NK-92 treated with Interleukin-12 subunit alpha and Interleukin-12 subunit beta, amount 100 ng/mL, for 24 hours (cell line): Measurements from ENCODE around the gene KRTAP10-6.
"Not testable (repeated sequence)": the region's sequence is repeated elsewhere in the genome, so short reads cannot be mapped to it uniquely, and the experiment has no call there.

ENCODE experiments used
- DNase-seq: peaks from one replicate; lab custom pipeline; 2025; lab: John Stamatoyannopoulos, UW

KRTAP10-6 gene

DNA sequence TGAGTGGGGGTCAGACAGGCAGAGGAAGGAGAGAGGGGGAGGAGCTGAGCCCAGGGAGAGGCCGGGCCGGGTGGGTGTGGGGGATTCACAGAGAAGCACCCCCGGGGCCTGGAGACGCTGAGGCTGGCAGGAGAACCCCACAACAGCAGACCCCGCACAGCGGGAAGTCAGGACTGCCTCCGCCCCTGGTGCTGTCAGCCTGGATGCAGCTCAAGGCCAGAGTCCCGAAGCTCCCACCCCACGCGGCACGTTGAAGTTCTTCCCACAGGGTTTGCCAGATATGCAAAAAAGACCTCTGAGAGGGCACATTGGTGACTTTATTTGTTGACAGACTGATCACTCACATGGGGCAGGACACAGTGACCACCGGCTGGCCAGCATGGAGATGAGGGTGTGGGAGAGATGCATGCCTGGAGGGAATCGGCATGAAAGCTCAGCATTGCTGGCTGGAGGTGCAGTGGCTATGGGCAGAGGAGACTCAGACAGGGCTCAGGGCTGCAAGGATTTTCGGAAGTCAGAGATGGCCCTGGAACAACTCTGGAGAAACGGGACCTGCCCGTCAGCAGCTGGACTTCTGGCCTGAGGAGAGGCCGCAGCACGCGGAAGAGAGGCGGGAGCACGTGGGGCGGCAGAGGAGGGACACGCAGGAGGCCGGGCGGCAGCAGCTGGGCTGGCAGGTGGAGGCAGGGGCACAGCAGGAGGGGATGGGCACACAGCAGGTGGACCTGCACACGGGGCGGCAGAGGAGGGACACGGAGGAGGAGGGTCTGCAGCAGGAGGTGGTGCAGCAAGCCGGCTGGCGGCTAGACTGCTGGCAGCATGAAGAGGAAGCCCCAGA lies 34.6 kb downstream of the KRTAP10-6 start:
- no peak for DNase-seq

DNA sequence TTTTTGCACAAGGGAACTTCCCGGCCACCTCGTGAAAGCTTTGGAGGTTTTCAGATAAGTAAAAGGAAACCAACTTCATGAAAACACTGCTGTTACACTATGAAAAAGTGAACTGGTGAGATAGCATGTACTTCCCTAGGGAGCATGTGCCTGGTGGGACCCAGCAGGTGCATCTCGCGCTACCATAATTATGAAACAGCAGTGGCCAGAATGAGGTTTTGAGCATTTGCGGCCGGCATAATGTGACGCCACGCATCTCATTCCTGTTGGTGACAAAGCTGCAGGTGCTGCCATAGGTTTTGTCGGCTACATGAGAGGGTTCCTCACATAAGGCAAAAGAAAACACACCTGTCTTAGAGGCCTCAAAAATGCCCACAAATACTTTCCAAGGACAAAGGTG lies 35.4 kb downstream of the KRTAP10-6 start:
- DNase-seq = no peak

DNA sequence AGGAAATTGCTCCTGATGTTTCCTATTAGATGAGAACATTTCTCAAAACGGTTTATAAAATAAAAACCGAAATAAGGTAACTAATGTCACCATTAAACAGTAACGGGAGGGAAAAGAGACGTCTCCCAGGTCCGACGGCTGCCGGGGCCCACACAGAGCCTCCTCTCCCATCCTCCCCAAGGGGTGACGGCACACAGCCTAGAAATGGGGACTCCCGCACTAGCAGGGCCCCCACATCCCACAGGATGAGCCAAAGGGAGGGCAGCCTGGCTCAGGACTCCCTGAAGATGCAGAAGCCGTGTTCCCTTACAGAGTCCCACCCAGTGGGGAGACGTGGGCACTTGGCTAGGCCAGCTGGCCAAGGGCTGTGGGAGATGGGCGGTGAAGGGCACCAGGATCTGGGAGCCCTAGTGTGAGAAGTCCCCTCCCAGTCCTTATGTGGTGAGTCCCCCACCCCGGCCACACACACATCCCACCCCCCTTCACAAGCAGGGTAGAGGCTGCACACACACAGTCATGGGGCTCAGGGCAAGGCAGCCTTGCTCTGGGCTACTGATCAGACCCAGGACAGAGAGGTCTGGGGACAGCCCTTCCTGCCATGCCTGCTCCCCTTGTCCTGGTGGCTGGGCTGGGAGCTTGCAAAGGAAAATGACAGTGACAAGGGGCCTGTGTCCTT lies 37.0 kb downstream of the KRTAP10-6 start:
- no peak for DNase-seq

DNA sequence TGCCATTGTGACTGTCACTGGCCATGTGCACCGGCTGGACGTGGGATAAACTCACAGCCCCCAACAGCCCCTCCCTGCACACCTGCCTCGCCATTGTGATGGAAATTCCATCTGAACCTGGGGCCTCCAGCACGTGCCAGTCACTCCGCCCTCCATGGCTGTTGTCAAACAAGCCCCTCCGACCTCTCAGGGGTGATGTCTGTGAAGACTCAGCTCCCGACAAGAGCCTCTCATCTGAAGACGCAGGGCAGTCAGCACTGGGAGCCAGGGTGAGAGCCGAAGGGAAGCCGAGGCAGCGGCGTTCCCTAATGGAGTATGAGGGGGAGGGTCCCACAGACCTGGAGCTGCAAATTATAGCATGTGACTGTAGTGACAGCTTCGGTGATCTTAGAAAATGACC lies 39.6 kb downstream of the KRTAP10-6 start:
- DNase-seq = no peak

DNA sequence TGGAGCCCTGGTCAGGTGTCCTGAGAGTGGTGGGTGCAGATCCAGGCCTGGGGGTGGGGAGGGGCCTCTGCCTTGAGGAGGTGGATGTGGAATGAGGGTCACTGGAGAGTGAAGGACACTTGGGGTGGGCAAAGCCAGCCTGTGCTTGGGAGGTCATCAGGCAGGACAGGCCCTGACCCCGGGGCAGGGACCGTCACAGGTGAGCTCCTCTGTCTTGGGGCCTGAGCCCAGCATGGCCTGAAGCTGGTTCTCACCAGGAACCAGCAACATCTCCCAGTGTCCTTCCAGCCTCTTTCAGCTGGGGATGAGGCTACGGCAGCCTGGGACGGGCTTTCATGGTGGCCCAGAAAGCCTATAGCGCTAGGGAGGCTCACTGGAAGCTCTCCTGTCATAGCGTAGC lies 40.2 kb downstream of the KRTAP10-6 start:
- no peak for DNase-seq

DNA sequence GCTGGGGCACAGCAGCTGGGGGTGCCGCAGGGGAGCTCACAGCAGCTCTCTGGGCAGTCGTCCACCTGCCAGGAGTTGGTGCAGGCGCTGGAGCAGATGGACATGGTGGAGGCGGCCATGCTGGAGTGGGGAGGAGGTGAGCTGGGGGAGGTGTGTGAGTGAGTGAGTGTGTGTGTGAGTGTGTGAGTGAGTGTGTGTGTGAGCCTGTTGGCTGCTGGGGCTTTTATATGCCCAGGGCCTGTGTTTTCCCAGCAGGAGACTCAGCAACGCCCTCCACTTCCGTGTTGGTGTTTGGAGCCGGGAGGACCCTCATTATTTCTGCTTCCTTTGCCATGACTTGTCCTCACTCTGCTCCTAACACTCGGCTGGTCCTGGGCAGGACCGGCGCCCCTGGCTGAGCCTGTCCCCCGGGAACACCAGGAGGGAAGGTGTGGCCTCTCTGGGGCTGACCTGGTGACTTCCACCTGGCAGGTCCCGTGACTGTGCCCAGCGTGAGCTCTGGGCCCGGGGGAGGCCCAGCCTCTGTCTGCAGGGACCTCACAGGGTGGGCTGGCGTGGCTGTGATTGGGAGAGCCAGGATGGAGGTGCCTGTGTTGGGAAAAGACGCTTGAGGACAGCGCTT lies 40.9 kb downstream of the KRTAP10-6 start, which contains the start of gene KRTAP10-2:
KRTAP10-2 (minus strand) TSS at position 166 of the 622 bp plus-strand sequence; CDS start at position 119, 47 bp downstream.
- DNase-seq = no peak

DNA sequence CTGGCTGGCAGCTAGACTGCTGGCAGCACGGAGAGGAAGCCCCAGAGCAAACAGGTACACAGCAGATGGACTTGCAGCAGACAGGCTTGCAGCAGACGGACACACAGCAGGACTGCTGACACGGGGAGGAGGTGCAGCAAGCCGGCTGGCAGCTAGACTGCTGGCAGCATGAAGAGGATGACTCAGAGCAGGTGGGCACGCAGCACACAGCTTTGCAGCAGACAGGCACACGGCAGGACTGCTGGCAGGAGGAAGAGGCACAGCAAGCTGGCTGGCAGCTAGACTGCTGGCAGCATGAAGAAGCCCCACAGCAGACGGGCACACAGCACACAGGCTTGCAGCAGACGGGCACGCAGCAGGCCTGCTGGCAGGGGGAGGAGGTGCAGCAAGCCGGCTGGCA lies 41.5 kb downstream of the KRTAP10-6 start:
- DNase-seq = no peak

DNA sequence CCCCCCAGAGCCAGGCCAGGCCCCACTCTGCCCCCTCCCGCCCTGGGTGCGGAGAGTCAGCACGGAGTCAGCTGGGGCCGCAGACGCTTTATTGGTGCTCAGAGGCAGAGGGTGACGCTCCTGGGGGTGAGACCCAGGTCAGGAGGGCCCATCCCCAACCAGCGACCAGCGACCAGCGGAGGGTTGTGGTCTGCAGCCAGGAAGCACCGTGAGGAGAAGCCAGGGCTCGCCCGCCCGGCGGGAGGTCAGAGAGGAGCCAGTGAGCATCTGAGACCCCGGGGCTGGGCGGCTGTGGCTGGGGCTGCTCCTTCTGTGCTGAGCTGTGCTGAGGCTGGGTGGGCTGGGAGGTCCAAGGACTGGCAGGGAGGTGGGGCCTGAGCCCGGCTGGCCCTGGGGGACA lies 42.0 kb downstream of the KRTAP10-6 start:
- not testable (repeated sequence) for DNase-seq

DNA sequence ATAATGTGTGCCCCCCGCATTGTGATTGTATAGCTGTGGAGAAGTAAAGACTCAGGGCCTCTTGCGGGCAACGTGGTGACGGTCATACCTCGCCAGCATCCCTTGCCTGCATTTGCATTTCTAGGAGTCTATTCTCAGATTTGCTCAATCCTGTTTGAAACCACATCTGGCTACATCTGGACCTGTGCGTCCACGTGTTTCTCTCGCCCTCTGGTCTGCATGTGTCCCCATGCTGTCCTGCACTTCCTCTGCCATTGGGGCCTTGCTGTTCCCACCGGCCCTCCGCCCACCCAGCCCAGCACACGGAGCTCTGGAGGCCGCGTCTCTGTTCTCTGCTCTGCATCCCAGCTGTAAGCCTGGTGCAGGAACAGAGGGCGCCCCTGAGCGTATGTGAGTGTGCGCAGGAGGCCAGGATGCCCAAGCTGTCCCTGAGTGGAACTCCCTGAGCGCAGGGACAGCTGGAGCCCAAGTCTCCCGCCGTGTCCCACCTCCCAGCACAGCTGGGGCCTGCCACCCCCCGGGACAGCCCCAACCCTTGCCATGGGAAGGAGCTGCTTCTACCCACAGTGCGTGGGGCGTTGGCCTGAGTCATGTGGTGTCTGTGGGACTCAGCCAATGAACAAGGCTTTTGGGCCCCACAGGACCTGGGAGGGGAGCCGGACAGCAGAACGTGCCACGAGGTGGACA lies 42.6 kb downstream of the KRTAP10-6 start:
- no peak for DNase-seq

DNA sequence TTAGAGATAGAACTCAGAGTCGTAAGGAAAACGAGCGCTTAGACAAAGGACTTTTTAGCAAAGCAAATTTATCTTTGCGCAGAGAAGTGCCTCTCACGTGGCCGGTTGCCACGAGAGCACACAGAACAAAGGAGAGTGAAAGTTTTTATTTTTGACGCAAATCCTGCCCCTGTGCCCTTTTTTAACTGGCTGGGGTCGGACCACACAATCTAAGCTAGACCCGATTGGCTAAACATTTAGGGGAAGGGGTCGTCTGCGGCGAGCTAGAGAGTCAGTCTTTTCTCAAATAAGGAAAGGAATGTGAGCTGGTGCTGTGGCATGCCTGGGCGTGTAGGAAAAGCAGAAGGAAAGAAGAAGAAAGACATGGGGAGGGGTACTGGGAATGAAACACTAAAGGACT lies 43.4 kb downstream of the KRTAP10-6 start:
- DNase-seq = no peak

DNA sequence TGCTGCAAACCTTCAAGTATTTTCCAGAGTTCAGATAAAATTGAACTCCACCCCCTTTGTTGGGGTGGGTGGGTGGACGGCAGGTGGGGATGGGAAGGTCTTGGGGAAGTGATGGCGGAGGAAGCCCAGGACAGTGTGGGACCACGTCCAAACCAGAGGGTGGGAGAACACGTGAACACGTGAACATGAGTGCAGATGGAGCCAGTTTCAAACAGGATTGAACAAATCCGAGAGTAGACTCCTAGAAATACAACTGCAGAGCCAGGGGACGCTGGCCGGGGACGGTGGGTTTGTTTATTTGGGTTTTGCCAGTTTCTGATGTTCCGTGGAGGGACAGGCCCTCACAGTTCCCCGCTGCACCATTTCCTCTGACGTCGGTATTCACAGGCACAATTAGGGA lies 43.9 kb downstream of the KRTAP10-6 start:
- DNase-seq = no peak

DNA sequence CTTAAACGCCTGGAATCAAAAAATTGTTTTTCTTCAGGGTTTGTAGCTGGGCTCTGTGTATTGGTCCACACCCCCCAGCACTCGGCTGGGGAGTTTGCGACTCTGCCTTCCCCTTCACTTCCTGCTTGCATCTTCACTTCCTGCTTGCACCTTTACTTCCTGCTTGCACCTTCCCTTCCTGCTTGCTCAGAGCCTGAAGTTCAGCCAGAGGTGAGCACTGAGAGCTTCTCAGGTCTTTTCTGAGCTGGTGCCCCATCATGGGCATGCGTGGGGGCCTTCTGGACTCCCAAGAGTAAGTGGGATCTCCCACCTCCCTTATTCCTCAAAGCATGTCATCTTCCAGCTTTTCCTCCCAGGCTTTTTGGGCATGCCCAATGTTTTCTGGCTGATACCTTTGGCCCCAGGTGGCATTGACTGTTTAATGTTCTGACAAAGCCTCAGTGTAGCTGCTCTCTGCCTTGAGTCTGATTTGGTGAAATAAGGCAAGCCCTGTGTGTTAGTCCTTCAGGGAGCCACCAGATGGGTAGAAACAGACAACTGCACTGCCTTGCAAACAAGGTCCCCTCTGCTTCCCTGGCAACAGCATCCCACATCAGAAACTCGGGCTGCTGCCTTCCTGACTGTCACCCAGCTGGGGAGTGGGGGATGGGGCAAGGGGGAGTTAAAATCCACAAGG lies 44.5 kb downstream of the KRTAP10-6 start:
- DNase-seq = no peak

DNA sequence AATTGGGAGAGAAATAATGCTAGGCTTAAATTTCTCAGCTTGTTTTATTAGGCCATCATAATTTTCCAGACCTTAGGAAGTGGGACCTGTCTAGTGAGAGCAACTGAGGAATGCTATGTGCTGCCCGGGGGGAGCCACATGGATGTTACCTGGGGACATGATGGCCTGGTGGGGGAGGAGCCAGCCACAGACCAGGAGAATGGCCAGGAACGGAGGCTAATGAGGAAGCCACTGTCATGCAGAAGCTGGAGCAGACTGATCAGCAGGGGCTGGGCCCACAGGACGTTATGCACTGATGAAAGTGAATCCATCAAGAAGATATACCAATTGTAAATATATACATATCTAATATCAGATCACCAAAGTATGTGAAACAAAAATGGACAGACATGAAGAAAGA lies 47.7 kb downstream of the KRTAP10-6 start:
- no peak for DNase-seq

DNA sequence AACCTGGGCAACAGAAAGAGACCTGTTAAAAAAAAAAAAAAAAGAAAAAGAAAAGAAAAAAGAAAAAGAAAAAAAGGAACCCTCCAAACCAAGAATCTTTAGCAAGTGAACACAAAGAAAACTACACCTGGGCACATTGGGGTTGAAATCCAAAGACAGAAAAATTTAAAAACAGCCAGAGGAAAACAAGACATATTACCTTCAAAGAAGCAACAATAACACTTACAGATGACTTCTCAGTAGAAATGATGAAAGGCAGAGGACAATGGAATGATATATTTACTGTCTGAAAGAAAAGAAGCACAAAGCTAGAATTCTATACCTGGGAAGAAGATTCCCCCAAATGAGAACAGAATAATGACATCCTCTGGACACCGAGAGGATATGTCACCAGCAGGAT lies 49.6 kb downstream of the KRTAP10-6 start:
- DNase-seq = no peak
